Thoracic aorta (tissue), 2 donors: ENCODE results near the gene POU6F2. TPM values are rescaled to one million over a fixed set of nuclear protein-coding genes. Genes with fewer than 3 reads are reported as not detected.

Experiments used
- ATAC-seq: fragments of 150-250 bp; one replicate; pipeline ENCODE4 v1.8.0; 2017; ENCODE audit warnings: low read depth; ENCODE audit not compliant: insufficient number of reproducible peaks, low FRiP score
- DNase-seq: peaks from one replicate; pipeline ENCODE4 v3.0.0-alpha.2; 2020; ENCODE audit warnings: low spot score
- H3K27ac ChIP-seq, 2 donors: fragments of 200-600 bp; sonication (generic); 1 replicate in 1 of 2; 2 replicates in 1 of 2; pipeline ENCODE4 v1.5.1; 2016; ENCODE audit warnings: mild to moderate bottlenecking in 2 of 2, moderate library complexity in 2 of 2
- H3K27me3 ChIP-seq: fragments of 200-600 bp; sonication (generic); replicated peaks from 2 replicates; pipeline ENCODE4 v1.6.0; 2016; ENCODE audit warnings: mild to moderate bottlenecking; ENCODE audit not compliant: insufficient read depth
- H3K36me3 ChIP-seq: fragments of 200-600 bp; sonication (generic); one replicate; pipeline ENCODE4 v1.5.1; 2016
- H3K4me1 ChIP-seq, 2 donors: fragments of 200-600 bp; sonication (generic); 1 replicate in 1 of 2; 2 replicates in 1 of 2; pipeline versions ENCODE4 v1.5.1 to v1.6.0; 2016; ENCODE audit warnings: low read depth in 2 of 2, mild to moderate bottlenecking in 1 of 2; ENCODE audit not compliant: control insufficient read depth in 1 of 2
- H3K4me3 ChIP-seq: fragments of 200-600 bp; sonication (generic); 2 replicates; pipeline ENCODE4 v1.5.1; 2016; ENCODE audit warnings: mild to moderate bottlenecking
- H3K9me3 ChIP-seq: fragments of 200-600 bp; sonication (generic); 2 replicates; pipeline ENCODE4 v1.5.1; 2016
- CTCF ChIP-seq: fragments of 200-600 bp; sonication (generic); IDR thresholded peaks from one replicate; pipeline ENCODE4 v1.5.1; 2019; ENCODE audit warnings: antibody characterized with exemption
- total RNA-seq, 2 donors: library from RNA; depleted of rRNA; stranded (reverse); fragments of >200 nt; gene quantifications; one replicate each; pipeline versions ENCODE4 v1.1.0 to v1.2.3, GENCODE V29; 2016

Gene POU6F2
- total RNA-seq, 2 donors from 2014 or later: not detected

DNA sequence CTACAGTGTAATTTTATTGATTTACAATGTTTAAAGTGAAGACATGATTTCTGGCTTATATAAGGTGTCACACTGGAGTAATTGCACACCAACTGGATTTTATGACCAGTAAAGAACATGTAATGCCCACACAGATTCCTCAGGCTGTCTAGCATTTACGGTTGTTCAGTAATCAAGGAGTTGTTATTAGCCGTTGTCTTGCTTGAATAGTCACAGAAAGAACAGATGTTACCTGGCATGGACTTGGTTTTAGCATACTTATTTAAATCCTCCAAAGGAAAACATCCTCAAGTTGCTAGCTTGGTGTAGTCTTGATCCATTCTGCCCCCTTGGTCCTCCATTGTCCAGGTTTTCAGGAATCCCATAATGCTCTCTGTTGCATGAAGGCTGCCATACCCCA lies 65.8 kb downstream of the POU6F2 start:
- Histone ChIP-seq H3K4me3 (no peak overlapping the region), H3K27me3 (no peaks in the 10 kb centered on the region), H3K27ac (no peak overlapping the region), H3K36me3 (no peaks in the 10 kb centered on the region), H3K4me1 (no peaks in the 10 kb centered on the region), H3K9me3 (no peaks in the 10 kb centered on the region)
- ATAC-seq: no peak
- DNase-seq: no peak
- TF ChIP-seq CTCF: no peak

DNA sequence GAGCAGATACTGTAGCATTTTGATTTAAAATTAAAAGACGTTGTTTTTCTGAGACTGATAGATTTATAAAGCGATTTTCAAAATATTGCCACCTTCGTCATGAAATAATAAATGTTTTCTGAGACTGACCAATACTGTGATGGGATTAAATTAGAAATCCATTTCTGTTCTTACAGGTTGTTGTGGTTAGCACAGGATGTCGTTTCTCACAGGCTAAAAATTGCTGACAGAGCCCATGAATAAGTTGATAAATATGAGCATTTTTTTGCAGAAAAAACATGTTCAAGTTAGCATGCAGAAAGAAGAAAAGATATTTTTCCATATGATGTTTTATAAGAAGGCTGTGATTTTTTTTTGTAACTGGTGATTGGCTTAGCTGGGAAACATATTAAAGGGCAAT lies 66.8 kb downstream of the POU6F2 start:
- Histone ChIP-seq H3K27me3 (no peaks in the 10 kb centered on the region), H3K4me3 (no peak overlapping the region), H3K4me1 (no peaks in the 10 kb centered on the region), H3K9me3 (no peaks in the 10 kb centered on the region), H3K36me3 (no peaks in the 10 kb centered on the region), H3K27ac (no peak overlapping the region)
- no peak for TF ChIP-seq CTCF
- DNase-seq: no peak
- ATAC-seq: no peak

DNA sequence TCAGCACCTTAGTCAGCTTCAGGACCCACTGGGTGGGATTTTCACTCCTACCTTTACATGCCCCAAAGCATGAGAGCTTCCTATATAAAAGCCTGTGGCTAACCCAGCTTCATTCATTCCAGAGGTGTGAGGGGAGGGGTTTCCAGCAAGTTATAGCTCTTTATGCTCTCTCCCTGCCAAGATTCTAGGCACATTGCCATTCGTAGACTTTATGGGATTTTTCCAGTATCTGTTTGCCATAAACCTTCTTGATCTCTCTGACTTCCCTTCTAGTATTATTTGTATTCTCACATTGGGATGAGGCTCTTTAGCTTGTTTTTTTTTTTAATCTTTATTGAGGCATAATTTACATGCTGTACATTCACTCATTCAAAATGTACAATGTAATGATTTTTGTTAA lies 67.5 kb downstream of the POU6F2 start:
- no peaks in the 10 kb centered on the region for H3K9me3 ChIP-seq
- H3K27ac ChIP-seq: no peak overlapping the region
- DNase-seq (no peak), ATAC-seq (no peak)
- H3K4me3 ChIP-seq: no peak overlapping the region
- H3K4me1 ChIP-seq: no peaks in the 10 kb centered on the region
- H3K36me3 ChIP-seq: no peaks in the 10 kb centered on the region
- no peaks in the 10 kb centered on the region for H3K27me3 ChIP-seq
- no peak for TF ChIP-seq CTCF

GRCh38 chr7:39051279-39051678 lies 73.6 kb downstream of the POU6F2 start:
- Histone ChIP-seq H3K36me3 (no peaks in the 10 kb centered on the region), H3K27me3 (no peaks in the 10 kb centered on the region), H3K9me3 (no peaks in the 10 kb centered on the region), H3K27ac (no peak overlapping the region), H3K4me1 (no peaks in the 10 kb centered on the region), H3K4me3 (no peak overlapping the region)
- no peak for TF ChIP-seq CTCF
- DNase-seq (no peak), ATAC-seq (no peak)

GRCh38 chr7:39051707-39052106 lies 74.0 kb downstream of the POU6F2 start:
- H3K4me3 ChIP-seq: no peak overlapping the region
- no peaks in the 10 kb centered on the region for H3K4me1 ChIP-seq
- no peaks in the 10 kb centered on the region for H3K9me3 ChIP-seq
- no peak overlapping the region for H3K27ac ChIP-seq
- no peak for TF ChIP-seq CTCF
- DNase-seq (no peak), ATAC-seq (no peak)
- no peaks in the 10 kb centered on the region for H3K27me3 ChIP-seq
- H3K36me3 ChIP-seq: no peaks in the 10 kb centered on the region
